ENCODE results near the gene ASB10. TPM values are rescaled to one million over a fixed set of nuclear protein-coding genes. Genes with fewer than 3 reads are reported as not detected.

ASB10 gene
- total RNA-seq, 1 donor from 2014 or later = not detected

GRCh38 chr7:151204383-151205032 lies 17.5 kb upstream of the ASB10 start:
- intact Hi-C loops (cut with DNase I) = no loop called here
- Histone ChIP-seq H3K4me1 (no peaks in the 10 kb centered on the region), H3K9me3 (no peaks in the 10 kb centered on the region)

GRCh38 chr7:151202836-151203235 lies 15.8 kb upstream of the ASB10 start:
- intact Hi-C loops (cut with DNase I) = no loop called here
- Histone ChIP-seq H3K4me3 (no peak overlapping the region), H3K36me3 (no peaks in the 10 kb centered on the region), H3K27me3 (no peaks in the 10 kb centered on the region), H3K27ac (no peak overlapping the region), H3K9me3 (no peaks in the 10 kb centered on the region), H3K4me1 (no peaks in the 10 kb centered on the region)
- no peak for DNase-seq (ENCODE audit: low spot score in 2 of 2)
- no peak for TF ChIP-seq CTCF (IDR thresholded peaks at IDR 0.05)

More at GRCh38 chr7:151204383-151205032, 17.5 kb upstream of the ASB10 start:
- DNase-seq (ENCODE audit: low spot score in 2 of 2) = no peak
- Histone ChIP-seq H3K36me3 (no peaks in the 10 kb centered on the region), H3K27ac (no peak overlapping the region), H3K4me3 (no peak overlapping the region), H3K27me3 (no peaks in the 10 kb centered on the region)
- no peak for TF ChIP-seq CTCF (IDR thresholded peaks at IDR 0.05)

GRCh38 chr7:151201751-151202150 lies 14.7 kb upstream of the ASB10 start:
- Histone ChIP-seq H3K4me1 (no peaks in the 10 kb centered on the region), H3K9me3 (no peaks in the 10 kb centered on the region), H3K27me3 (no peaks in the 10 kb centered on the region), H3K27ac (no peak overlapping the region), H3K4me3 (no peak overlapping the region), H3K36me3 (no peaks in the 10 kb centered on the region)
- DNase-seq (ENCODE audit: low spot score in 2 of 2) = no peak
- intact Hi-C loops (cut with DNase I) = no loop called here
- TF ChIP-seq CTCF (IDR thresholded peaks at IDR 0.05) = no peak

- H3K27me3 ChIP-seq = no peaks in the 10 kb centered on the region
- no peak for TF ChIP-seq CTCF (IDR thresholded peaks at IDR 0.05)
- no peaks in the 10 kb centered on the region for H3K36me3 ChIP-seq
- no peaks in the 10 kb centered on the region for H3K4me1 ChIP-seq
- H3K4me3 ChIP-seq = no peak overlapping the region
- H3K9me3 ChIP-seq = no peaks in the 10 kb centered on the region
- no peak for DNase-seq (ENCODE audit: low spot score in 2 of 2)
- no peak overlapping the region for H3K27ac ChIP-seq
- intact Hi-C loops (cut with DNase I) = no loop called here
Observed at GRCh38 chr7:151201344-151201743, 14.3 kb upstream of the ASB10 start.

- H3K27ac ChIP-seq = no peak overlapping the region
- H3K9me3 ChIP-seq = no peaks in the 10 kb centered on the region
- no peaks in the 10 kb centered on the region for H3K36me3 ChIP-seq
- H3K4me3 ChIP-seq = no peak overlapping the region
- DNase-seq (ENCODE audit: low spot score in 2 of 2) = no peak
- intact Hi-C loops (cut with DNase I) = no loop called here
- TF ChIP-seq CTCF (IDR thresholded peaks at IDR 0.05) = no peak
- no peaks in the 10 kb centered on the region for H3K4me1 ChIP-seq
- H3K27me3 ChIP-seq = no peaks in the 10 kb centered on the region
Observed at GRCh38 chr7:151198945-151199848, 12.1 kb upstream of the ASB10 start.
